Activated gamma-delta T cell treated with anti-CD3 and anti-CD28 coated beads, Interleukin-2, amount 50 U/mL, for 16 hours (primary cell): ENCODE data around the gene CYB561.

Source experiments
- DNase-seq: peaks from one replicate; pipeline ENCODE4 v3.0.0-alpha.2; 2020; ENCODE audit warnings: low read depth

Gene CYB561

GRCh38 chr17:63445954-63446752 lies at the start of gene CYB561:
Gene CYB561, minus strand, starts transcription at chr17:63446306. Its CDS starts 8,759 bp downstream, at chr17:63437547.
- DNase-seq = peak; percentile 56

- no peak for DNase-seq
Observed at GRCh38 chr17:63495491-63495890, 49.4 kb upstream of the CYB561 start.

DNA sequence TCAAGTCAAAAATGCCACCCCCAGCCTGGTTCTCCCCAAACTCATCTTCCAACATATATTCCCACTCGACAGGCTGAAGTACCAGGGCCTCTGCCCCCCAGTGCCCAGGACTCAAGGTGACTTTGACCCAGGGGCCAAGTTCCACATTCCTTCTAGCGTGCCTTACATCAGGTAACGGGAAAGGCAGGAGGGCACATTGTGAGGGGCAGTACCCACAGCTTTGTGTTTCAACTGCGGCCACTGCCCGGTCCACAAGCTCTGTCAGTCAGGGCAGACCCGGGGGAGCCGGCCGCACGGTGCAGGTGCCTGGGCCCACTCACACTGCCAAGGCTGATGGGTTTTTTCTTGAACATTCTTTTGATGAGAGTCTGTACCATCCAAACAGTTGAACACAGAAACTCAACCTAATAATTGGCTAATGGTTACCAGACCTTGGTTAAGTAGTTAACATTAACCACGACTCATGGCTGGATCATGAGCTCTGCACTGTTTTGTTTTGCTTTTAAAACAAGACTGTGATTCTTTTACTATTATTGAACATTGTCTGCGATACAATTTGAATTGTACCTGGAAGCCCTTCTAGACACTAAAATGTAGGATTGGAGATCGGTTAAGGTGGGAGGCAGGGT lies 48.3 kb upstream of the CYB561 start:
- no peak for DNase-seq

DNA sequence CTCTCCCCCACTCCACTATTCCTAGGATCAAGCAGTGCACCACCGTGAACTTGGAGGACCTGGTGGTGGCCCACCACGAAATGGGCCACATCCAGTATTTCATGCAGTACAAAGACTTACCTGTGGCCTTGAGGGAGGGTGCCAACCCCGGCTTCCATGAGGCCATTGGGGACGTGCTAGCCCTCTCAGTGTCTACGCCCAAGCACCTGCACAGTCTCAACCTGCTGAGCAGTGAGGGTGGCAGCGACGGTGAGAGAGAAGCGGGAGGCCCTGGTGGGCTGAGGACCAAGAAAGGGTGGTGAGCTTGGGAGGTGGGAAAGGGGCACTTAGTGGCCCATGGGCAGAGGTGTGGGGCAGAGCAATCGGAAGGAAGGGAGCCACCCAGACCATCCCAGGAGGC lies 47.3 kb upstream of the CYB561 start:
- no peak for DNase-seq

- no peak for DNase-seq
Observed at GRCh38 chr17:63492940-63493339, 46.8 kb upstream of the CYB561 start.

DNA sequence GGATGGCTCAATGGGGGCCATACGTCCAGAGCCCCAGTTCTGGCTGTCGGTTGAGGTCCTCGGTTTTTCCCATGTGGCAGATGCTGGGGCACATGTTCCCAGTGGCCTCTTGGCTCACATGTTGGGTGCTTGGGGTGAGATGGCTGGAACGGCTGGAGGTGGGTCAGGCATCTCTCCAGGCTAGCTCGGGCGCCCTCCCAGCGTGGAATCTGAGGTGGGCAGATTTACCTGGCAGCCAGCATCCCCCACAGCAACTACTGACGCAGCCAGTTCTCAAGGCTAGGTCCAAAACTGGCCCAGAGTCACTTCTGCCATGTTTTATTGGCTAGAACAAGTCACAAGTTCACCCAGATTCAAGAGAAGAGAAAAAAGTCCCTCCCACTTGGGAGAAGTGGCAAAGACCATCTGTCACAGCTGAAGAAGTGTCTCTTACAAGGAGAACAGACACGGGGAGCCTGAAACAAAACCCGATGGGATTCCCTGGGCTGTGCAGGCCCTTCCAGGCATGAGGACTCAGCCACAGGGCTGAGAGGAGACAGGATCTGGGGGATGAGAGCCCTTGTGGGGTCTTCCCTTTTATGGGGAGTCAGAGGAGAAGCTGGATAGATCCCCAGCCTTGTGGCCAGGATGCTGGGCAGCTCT lies 46.0 kb upstream of the CYB561 start:
- DNase-seq = no peak

DNA sequence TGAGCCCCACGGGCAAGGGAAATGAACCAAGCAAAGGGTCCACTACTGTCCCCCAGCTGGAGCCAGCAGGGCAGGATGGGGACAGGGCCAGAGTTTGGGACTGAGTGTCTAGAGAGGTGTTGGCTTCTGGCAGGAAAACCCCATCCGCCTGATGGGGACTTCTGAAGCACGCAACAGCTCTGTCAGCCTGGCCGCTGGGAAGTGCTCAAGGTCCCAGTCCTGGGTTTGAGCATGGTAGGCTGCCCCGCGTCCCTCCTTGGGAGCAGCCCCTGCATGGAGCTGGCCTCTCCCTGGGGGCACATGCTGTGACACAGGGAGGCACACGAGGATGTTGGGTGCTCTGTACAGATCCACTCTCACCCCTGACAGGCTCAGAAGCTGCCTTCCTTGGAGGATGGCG lies 45.3 kb upstream of the CYB561 start:
- no peak for DNase-seq

DNA sequence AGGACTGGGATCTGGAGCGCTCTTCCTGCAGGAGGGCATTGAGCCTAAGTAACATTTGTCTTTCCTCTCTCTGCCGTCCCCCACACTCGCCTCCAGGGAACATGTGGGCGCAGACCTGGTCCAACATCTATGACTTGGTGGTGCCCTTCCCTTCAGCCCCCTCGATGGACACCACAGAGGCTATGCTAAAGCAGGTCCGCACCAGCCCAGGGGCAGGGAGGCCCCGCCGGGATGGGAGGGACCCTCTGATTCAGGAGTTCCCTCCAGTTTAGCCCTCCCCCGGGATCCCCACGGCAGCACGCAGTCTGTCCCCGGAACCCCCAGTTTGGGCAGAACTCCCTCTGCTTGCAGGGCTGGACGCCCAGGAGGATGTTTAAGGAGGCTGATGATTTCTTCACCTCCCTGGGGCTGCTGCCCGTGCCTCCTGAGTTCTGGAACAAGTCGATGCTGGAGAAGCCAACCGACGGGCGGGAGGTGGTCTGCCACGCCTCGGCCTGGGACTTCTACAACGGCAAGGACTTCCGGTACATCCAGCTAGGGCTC lies 44.8 kb upstream of the CYB561 start:
- no peak for DNase-seq

DNA sequence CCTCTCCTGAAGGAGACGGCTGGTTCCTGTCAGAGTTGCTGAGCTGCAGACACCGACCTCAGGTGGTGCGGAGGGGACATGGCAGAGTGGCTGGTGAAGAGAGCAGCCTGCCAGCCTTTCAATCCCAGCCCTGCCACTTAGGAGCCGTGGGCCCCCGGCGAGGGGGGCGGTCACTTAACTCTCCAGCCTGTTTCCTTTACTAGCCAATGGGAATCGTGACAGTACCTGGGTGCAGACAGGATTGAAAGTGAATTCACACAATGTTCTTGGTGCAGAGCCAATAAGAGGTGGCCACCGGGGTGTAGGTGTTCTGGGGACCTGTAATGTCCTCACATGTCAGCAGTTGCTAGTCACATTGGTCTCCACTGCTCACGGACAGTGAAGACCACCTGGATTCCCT lies 44.2 kb upstream of the CYB561 start:
- DNase-seq = no peak

DNA sequence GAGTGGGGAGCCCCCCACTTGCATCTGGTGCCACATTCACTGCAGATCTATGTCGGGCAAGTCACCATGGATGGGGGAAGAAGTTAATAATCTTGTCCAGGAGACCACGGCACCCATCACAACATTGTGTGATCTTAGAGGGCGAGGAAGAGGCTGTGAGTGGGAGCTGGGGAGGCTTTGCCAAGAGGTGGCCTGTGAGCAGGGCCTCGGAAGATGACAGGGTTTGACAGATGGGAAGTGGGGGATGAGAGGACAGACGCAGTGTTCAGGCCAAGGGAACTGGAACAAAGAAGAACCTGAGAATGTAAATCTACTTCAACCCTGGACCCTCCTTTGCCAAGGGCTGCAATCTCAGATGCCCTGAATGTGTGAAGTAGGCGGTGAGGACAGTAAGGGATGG lies 43.2 kb upstream of the CYB561 start:
- DNase-seq = no peak

DNA sequence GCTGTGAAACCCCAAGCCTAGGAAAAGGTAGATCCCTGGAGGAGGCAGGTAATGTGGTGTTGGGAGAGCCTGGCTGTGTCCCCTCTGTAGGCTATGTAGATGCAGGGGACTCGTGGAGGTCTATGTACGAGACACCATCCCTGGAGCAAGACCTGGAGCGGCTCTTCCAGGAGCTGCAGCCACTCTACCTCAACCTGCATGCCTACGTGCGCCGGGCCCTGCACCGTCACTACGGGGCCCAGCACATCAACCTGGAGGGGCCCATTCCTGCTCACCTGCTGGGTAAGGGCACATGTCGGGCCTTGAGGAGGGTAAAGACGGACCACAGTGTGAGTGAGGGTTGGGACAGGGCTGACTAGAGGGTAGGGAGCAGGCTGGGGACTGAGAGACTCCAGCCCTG lies 42.7 kb upstream of the CYB561 start:
- DNase-seq = no peak

GRCh38 chr17:63487014-63487339 lies 40.9 kb upstream of the CYB561 start:
- no peak for DNase-seq

DNA sequence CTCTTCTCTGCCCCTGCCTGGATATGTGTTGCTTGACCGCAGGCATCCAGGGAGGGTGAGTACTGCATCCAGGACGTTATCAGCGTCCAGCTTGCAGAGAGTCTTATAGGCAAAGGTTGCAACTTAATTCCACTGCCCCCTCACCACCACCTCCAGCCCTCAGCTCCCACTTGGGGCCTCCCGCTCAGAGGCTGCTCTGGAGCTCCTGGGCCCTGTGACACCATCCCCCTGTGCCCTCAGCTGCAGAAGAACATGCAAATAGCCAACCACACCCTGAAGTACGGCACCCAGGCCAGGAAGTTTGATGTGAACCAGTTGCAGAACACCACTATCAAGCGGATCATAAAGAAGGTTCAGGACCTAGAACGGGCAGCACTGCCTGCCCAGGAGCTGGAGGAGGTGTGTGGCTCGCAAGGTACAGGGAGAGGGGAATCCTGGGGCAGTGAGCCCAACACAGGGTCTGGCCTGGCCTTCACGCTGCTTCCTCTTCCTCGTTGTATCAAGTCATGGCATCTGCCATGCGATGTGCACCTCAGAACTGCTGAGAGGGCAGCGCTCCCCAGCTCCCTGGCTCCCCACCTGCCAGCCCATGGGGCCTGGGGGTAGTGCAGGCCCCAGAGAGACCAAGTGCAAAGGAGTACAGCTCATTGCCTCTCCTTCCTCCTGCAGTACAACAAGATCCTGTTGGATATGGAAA lies 40.4 kb upstream of the CYB561 start:
- no peak for DNase-seq

GRCh38 chr17:63483655-63484575 lies 37.8 kb upstream of the CYB561 start:
- no peak for DNase-seq

- DNase-seq = no peak
Observed at GRCh38 chr17:63483038-63483437, 36.9 kb upstream of the CYB561 start.

DNA sequence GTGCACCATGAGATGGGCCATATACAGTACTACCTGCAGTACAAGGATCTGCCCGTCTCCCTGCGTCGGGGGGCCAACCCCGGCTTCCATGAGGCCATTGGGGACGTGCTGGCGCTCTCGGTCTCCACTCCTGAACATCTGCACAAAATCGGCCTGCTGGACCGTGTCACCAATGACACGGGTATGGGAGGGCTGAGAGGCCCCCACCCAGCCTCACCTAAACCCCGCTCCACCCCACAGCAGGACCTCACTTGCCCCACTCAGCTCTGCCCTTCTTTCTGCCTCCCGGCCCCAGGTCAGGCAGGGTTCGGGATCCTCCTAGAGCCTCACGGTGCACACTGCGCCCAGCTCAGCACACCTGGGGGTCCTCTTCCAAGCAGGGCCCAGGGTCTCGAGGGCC lies 36.4 kb upstream of the CYB561 start:
- DNase-seq = no peak

- DNase-seq = no peak
Observed at GRCh38 chr17:63481488-63481870, 35.4 kb upstream of the CYB561 start.

DNA sequence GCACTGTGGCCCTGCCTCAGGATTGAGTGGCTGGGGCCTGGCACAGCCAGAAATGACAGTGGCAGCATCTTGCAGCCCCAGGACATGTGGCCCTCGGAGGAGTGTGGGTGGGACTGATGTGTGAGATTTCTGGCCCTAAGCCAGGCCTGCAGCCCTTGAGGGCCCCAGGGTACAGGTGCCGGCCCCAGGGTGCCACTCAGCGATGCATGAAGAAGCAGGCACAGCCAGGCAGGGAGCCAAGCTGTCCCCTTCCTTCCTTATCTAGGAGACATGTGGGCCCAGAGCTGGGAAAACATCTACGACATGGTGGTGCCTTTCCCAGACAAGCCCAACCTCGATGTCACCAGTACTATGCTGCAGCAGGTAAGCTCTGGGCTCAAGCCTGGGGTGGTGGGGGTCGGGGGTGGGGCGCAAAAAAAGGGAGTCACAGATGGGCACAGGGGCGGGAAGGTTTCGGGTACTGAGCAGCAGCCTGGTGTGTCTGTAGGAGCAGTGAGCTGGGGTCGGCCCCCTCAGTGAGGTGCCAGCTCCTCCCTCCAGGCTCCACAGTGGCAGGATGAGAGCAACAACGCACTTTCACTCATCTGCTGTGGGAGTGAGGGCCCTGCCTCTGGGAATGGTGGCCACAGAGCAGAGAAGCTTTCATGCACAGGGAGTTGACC lies 34.9 kb upstream of the CYB561 start:
- no peak for DNase-seq

DNA sequence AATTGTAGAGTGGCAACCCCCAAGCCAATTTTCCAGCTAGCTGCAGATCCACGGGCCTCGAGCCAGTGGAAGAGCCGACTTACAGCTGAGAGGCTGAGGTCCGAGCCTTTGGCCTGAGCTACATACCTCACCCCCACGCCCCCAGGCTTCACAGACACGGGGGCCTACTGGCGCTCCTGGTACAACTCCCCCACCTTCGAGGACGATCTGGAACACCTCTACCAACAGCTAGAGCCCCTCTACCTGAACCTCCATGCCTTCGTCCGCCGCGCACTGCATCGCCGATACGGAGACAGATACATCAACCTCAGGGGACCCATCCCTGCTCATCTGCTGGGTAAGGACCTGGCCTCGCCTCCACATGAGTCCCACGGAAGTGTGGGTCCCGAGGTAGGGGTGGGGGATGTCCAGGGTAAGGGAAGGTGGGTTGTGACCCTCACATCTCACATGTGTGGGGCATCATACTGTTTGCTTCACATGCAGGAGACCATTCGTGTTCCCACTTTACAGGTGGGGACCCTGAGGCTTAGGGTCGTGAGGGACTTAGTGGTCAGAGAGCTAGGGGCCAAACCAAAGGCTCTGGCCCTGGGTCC lies 34.2 kb upstream of the CYB561 start:
- no peak for DNase-seq

DNA sequence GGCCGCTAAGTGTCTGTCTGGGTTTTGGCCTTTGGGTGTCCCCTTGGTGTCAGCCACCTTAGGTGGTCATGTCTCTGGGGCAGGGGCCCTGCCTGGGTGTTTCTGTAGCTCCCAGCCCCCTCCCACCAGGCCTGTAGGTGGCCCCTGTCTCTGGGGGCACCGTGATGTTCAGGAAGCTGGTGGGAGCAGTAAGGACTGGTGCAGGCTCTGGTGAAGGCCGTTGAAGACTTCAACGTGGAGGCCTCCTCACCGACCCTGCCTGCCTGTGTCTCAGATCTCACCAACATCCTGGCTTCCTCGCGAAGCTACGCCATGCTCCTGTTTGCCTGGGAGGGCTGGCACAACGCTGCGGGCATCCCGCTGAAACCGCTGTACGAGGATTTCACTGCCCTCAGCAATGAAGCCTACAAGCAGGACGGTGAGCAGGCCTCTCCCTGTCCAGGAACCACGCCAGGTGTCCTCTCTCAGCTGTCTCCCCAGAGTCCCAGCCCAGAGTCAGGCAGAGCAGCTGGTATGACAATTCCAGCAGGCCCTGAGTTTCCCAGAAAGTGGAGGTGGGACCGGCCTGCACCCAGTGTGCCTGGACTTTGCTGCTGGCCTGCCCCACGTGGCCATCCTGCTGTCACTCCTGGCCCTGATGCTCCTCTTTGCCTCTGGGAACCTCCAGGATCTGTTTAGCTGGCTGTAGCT lies 33.5 kb upstream of the CYB561 start:
- DNase-seq = no peak
